DOHH2 (cell line): Measurements from ENCODE around the gene TMEM269.
A peak's percentile ranks its signal among the peaks of the same experiment; 100 is the strongest.

ENCODE experiments used
- H3F3A ChIP-seq: fragments of 200-600 bp; sonication (generic), shearing (Covaris generic); 2 replicates; pipeline ENCODE4 v1.6.0; 2016; ENCODE audit warnings: antibody characterized with exemption, mild to moderate bottlenecking; ENCODE audit not compliant: control insufficient read depth, insufficient read depth
- H3K27ac ChIP-seq: fragments of 200-600 bp; sonication (generic); 2 replicates; pipeline ENCODE4 v1.5.1; 2014; ENCODE audit warnings: low read depth, mild to moderate bottlenecking, low read length, moderate library complexity
- H3K27me3 ChIP-seq: fragments of 200-600 bp; sonication (generic); 2 replicates; pipeline ENCODE4 v1.6.1; 2014; ENCODE audit warnings: mild to moderate bottlenecking, low read length, mixed read lengths; ENCODE audit not compliant: control insufficient read depth
- H3K36me3 ChIP-seq: fragments of 200-600 bp; sonication (generic); 2 replicates; pipeline ENCODE4 v1.6.1; 2014; ENCODE audit warnings: mild to moderate bottlenecking, low read length, moderate library complexity, mixed read lengths; ENCODE audit not compliant: control insufficient read depth
- H3K4me1 ChIP-seq: fragments of 200-600 bp; sonication (generic); 2 replicates; pipeline ENCODE4 v1.6.1; 2014; ENCODE audit warnings: mild to moderate bottlenecking, low read length, mixed read lengths; ENCODE audit not compliant: control insufficient read depth
- H3K4me2 ChIP-seq: fragments of 200-600 bp; sonication (generic); 2 replicates; pipeline ENCODE4 v1.6.0; 2014; ENCODE audit warnings: mild to moderate bottlenecking, low read length, moderate library complexity
- H3K4me3 ChIP-seq: fragments of 200-600 bp; sonication (generic); 2 replicates; pipeline ENCODE4 v1.5.1; 2014; ENCODE audit warnings: mild to moderate bottlenecking, low read length, mixed read lengths
- H3K79me2 ChIP-seq: fragments of 200-600 bp; sonication (generic); 2 replicates; pipeline ENCODE4 v1.6.1; 2014; ENCODE audit warnings: mild to moderate bottlenecking, low read length, mixed read lengths; ENCODE audit not compliant: control insufficient read depth
- H3K9me2 ChIP-seq: fragments of 200-600 bp; sonication (generic); replicated peaks from 2 replicates; pipeline ENCODE4 v1.6.1; 2014; ENCODE audit warnings: mild to moderate bottlenecking, low read length, mixed read lengths; ENCODE audit not compliant: control insufficient read depth
- H3K9me3 ChIP-seq: fragments of 200-600 bp; sonication (generic); 2 replicates; pipeline ENCODE4 v1.6.1; 2014; ENCODE audit warnings: antibody characterized with exemption, low read length, mixed read lengths; ENCODE audit not compliant: control insufficient read depth, insufficient read depth
- H4K20me1 ChIP-seq: fragments of 200-600 bp; sonication (generic); 2 replicates; pipeline ENCODE4 v1.6.0; 2014; ENCODE audit warnings: low read depth, mild to moderate bottlenecking, antibody characterized with exemption, low read length, moderate library complexity; ENCODE audit not compliant: control insufficient read depth, insufficient read depth
- EZH2phosphoT487 ChIP-seq: fragments of 200-600 bp; sonication (generic); IDR thresholded peaks from 2 replicates; pipeline ENCODE4 v1.6.1; 2017; ENCODE audit warnings: borderline replicate concordance, mild to moderate bottlenecking, antibody characterized with exemption, low read length, moderate library complexity, mixed read lengths
- TF ChIP-seq, protein P1 (sequence below): fragments of 200-600 bp; sonication (generic); IDR thresholded peaks from one replicate; pipeline ENCODE4 v1.5.1; 2014; ENCODE audit warnings: antibody characterized with exemption, mild to moderate bottlenecking, low read depth, low read length; ENCODE audit not compliant: poor library complexity, severe bottlenecking

Gene TMEM269

DNA sequence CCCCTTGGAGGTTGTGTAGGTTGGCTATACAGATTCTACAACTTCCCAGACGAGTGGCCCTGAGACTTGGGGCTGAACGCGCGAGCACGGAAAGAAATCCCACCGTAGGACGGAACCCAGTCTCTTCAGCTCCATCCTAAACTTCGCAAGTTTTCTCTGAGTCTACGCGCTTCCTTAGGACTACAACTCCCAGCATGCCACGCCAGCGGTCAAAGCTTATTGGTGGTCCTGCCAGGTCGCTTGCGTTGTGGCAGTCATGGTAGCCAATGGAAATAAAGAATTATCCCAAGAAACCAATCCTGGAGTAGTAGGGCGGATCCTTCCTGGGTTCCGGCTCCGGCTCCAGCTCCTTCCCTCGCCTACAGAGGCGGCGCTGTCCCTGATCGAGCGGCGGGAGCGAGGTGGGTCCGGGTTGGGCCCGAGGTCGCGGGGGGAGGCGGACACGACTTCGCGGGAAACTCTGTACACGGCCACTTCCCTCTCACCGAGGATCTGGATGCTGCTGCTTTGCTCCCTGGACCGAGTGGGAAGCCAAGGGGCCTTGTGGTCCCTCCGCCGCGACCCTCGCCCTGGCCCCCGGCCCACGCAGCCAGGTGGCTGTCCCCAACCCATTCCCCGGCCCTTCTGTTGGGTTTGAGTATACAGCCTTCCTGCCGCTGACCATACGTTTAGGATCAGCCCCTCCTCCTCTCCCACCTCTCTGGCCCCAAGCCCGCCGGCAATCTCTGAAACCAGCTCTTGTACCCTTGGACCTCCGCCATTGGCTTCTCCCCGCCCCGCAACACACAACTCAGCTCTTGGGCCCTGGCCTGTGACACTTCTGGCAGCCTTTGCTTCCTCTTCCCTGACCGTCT lies 61.7 kb downstream of the TMEM269 start, which contains the start of gene ZNF691:
ZNF691 (plus strand) TSS at position 357 of the 854 bp plus-strand sequence. CDS start 3,046 bp downstream, outside the sequence.
- Histone ChIP-seq H3K36me3 (peaks cover 37% of the 10 kb centered on the region), H3F3A (peaks cover 6% of the 10 kb centered on the region; the same call in 1 of the 2 replicates), H3K9me3 (no peaks in the 10 kb centered on the region; the same call in 1 of the 2 replicates), H3K4me2 (peak within 1 kb of the TSS; percentile 84), H3K9me2 (no peaks in the 10 kb centered on the region), H3K79me2 (peaks cover 27% of the 10 kb centered on the region), H3K4me3 (peak within 1 kb of the TSS; percentile 95), H3K27ac (peak within 1 kb of the TSS; percentile 48), H3K4me1 (peaks cover 38% of the 10 kb centered on the region), H3K27me3 (no peaks in the 10 kb centered on the region), H4K20me1 (no peaks in the 10 kb centered on the region)
- TF ChIP-seq EZH2phosphoT487: no peak
- TF ChIP-seq, protein P1, sequence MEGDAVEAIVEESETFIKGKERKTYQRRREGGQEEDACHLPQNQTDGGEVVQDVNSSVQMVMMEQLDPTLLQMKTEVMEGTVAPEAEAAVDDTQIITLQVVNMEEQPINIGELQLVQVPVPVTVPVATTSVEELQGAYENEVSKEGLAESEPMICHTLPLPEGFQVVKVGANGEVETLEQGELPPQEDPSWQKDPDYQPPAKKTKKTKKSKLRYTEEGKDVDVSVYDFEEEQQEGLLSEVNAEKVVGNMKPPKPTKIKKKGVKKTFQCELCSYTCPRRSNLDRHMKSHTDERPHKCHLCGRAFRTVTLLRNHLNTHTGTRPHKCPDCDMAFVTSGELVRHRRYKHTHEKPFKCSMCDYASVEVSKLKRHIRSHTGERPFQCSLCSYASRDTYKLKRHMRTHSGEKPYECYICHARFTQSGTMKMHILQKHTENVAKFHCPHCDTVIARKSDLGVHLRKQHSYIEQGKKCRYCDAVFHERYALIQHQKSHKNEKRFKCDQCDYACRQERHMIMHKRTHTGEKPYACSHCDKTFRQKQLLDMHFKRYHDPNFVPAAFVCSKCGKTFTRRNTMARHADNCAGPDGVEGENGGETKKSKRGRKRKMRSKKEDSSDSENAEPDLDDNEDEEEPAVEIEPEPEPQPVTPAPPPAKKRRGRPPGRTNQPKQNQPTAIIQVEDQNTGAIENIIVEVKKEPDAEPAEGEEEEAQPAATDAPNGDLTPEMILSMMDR: peak; percentile 58

DNA sequence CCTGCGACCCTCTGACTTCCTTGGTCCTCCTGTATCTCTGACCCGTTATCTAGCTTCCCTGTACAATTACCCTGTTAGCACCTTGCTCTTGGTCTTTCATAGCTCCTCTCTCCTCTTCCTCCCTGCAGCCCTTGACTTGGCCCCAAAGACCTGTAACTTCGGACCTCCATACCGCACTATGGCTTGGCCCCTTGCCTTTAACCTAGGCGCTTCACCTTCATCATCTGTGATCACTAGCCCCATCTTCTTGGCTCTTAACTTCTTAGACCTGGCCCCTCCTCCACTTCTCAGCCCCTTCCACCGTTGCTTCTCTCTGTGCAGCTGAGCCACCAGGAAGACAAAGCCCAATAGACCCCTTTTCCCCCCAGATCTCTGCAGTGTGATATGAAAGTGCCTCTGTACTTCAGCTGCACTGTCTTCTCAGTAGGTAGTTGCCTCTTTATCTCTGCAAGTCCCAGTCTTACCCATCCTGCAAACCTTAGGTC lies 62.4 kb downstream of the TMEM269 start:
- Histone ChIP-seq H3K79me2 (peaks cover 27% of the 10 kb centered on the region), H3K9me2 (no peaks in the 10 kb centered on the region), H3K9me3 (no peaks in the 10 kb centered on the region; the same call in 1 of the 2 replicates), H4K20me1 (no peaks in the 10 kb centered on the region), H3K4me1 (peaks cover 44% of the 10 kb centered on the region), H3K4me2 (peak overlapping the region; percentile 84), H3K4me3 (peak overlapping the region; percentile 95), H3K27ac (peak overlapping the region; percentile 48), H3K27me3 (no peaks in the 10 kb centered on the region), H3F3A (peaks cover 6% of the 10 kb centered on the region; the same call in 1 of the 2 replicates), H3K36me3 (peaks cover 43% of the 10 kb centered on the region)
- TF ChIP-seq, protein P1: no peak
- no peak for TF ChIP-seq EZH2phosphoT487

DNA sequence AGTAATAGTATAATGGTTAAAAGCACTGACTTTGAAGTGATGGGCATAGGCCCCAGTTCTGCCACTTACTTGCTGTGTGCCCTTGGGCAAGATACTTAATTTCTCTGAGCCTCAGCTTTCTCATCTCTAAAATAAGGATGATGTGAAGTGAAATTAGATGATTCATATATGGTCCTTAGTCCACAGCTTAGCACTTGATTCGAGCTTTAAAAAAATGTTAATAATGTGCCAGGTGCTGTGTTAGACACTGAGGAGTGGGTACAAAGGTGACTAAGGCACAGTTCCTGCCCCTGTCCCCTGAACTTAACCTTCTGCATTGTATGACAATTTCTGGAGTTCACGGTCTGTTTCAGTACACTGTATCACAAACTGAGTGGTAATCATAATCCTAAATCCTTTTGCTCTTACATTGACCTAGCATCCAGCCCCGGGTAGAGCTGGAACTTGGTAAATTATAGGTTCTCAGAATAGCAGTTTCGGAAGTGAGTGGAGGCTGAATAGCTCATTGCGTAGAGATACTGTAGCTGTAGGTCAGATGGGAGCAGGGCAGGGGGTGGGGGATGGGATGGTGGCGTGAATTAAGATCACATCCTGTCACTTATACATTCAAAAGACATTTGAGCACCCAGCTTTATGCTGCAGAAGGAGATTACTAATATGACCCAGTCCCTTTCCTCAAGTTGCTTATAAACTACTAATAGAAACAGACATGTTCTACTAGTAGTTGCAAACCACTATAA lies 63.1 kb downstream of the TMEM269 start:
- H3K4me2 ChIP-seq: peak overlapping the region; percentile 84
- H4K20me1 ChIP-seq: no peaks in the 10 kb centered on the region
- no peaks in the 10 kb centered on the region for H3K9me2 ChIP-seq
- H3F3A ChIP-seq: peaks cover 6% of the 10 kb centered on the region; the same call in 1 of the 2 replicates
- peaks cover 50% of the 10 kb centered on the region for H3K4me1 ChIP-seq
- no peaks in the 10 kb centered on the region; the same call in 1 of the 2 replicates for H3K9me3 ChIP-seq
- H3K79me2 ChIP-seq: peaks cover 27% of the 10 kb centered on the region
- TF ChIP-seq, protein P1: no peak
- TF ChIP-seq EZH2phosphoT487: no peak
- peaks cover 49% of the 10 kb centered on the region for H3K36me3 ChIP-seq
- 0 out of 2 replicates have a peak overlapping the region, but pooled peaks have one; percentile 12 for H3K27ac ChIP-seq
- H3K27me3 ChIP-seq: no peaks in the 10 kb centered on the region
- H3K4me3 ChIP-seq: peak overlapping the region; percentile 95
